Right atrium auricular region (tissue), 2 donors: Measurements from ENCODE around the gene N4BP2L2. TPM values are rescaled to one million over a fixed set of nuclear protein-coding genes. Genes with fewer than 3 reads are reported as not detected.

ENCODE experiments used
- DNase-seq: peaks from one replicate; pipeline ENCODE4 v3.0.0-alpha.2; 2019; ENCODE audit warnings: low spot score
- H3K27ac ChIP-seq, 2 donors: fragments of 200-600 bp; sonication (generic); 1 replicate in 1 of 2; 2 replicates in 1 of 2; pipeline ENCODE4 v1.5.1; 2016 to 2019
- H3K27me3 ChIP-seq, 2 donors: fragments of 200-600 bp; sonication (generic); one replicate each; pipeline versions ENCODE4 v1.5.1 to v1.6.0; 2017 to 2019
- H3K36me3 ChIP-seq: fragments of 200-600 bp; sonication (generic); one replicate; pipeline ENCODE4 v1.5.1; 2016
- H3K4me1 ChIP-seq, 2 donors: fragments of 200-600 bp; sonication (generic); one replicate each; pipeline versions ENCODE4 v1.5.1 to v1.6.0; 2017 to 2019
- H3K4me3 ChIP-seq, 2 donors: fragments of 200-600 bp; sonication (generic); 1 replicate in 1 of 2; 2 replicates in 1 of 2; pipeline ENCODE4 v1.5.1; 2017 to 2019; ENCODE audit warnings: mild to moderate bottlenecking in 1 of 2, moderate library complexity in 1 of 2
- H3K9me3 ChIP-seq, 2 donors: fragments of 200-600 bp; sonication (generic); one replicate each; pipeline ENCODE4 v1.5.1; 2019
- total RNA-seq, 2 donors: library from RNA; depleted of rRNA; stranded (reverse); fragments of >200 nt; gene quantifications; one replicate each; pipeline ENCODE4 v1.1.0, GENCODE V29; 2016
- TF ChIP-seq, protein P1 (sequence below), 2 donors: fragments of 200-600 bp; sonication (generic); IDR thresholded peaks; one replicate each; pipeline ENCODE4 v1.5.1; 2019; ENCODE audit warnings: antibody characterized with exemption in 2 of 2

Gene N4BP2L2
- total RNA-seq = 10 to 100 TPM; 92.8 to 97.5 TPM

DNA sequence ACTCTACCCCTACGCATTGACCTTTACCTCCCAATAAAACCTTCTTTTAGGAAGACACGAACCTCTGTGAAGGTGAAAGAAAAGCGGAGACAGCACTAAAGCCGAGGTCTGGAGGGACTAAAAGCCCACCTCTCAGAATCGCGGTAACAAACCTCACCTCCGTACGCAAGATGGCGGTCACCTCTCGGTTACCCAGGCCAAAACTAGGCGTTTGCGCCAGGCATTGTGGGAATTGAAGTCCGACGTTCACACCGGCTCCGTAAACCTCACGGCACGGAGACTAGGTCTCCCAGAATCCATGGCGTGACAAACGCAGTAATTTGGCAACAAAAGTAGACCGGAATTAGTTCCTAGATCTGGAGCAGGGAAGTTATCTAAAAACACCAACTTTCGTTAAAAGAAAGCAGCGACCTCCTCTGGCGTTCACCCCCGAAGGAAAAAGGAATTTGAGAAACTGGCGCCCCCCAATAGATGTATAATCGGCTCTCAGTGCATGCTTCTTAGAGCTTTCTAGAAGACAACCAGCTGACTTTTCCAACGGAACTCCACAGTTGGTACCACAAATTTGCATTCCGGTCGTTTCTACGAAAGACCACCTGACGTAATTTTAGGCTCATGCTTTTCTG, at the start of gene N4BP2L2:
Gene N4BP2L2 (minus strand): TSS at position 175 of the 626 bp plus-strand sequence. CDS start 1,768 bp downstream, outside the sequence.
- Histone ChIP-seq H3K36me3 (peaks cover 16% of the 10 kb centered on the region), H3K4me1 (peaks cover 0 to 35% of the 10 kb centered on the region in 2 donors), H3K9me3 (no peaks in the 10 kb centered on the region), H3K27me3 (no peaks in the 10 kb centered on the region), H3K27ac (peak within 1 kb of the TSS; percentile 92 to 96), H3K4me3 (peak within 1 kb of the TSS; percentile 61 to 70)
- peak; percentile 97 for DNase-seq
- TF ChIP-seq, protein P1, sequence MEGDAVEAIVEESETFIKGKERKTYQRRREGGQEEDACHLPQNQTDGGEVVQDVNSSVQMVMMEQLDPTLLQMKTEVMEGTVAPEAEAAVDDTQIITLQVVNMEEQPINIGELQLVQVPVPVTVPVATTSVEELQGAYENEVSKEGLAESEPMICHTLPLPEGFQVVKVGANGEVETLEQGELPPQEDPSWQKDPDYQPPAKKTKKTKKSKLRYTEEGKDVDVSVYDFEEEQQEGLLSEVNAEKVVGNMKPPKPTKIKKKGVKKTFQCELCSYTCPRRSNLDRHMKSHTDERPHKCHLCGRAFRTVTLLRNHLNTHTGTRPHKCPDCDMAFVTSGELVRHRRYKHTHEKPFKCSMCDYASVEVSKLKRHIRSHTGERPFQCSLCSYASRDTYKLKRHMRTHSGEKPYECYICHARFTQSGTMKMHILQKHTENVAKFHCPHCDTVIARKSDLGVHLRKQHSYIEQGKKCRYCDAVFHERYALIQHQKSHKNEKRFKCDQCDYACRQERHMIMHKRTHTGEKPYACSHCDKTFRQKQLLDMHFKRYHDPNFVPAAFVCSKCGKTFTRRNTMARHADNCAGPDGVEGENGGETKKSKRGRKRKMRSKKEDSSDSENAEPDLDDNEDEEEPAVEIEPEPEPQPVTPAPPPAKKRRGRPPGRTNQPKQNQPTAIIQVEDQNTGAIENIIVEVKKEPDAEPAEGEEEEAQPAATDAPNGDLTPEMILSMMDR (IDR thresholded peaks at IDR 0.05) = peak in 1 of 2 donors; percentile 67

DNA sequence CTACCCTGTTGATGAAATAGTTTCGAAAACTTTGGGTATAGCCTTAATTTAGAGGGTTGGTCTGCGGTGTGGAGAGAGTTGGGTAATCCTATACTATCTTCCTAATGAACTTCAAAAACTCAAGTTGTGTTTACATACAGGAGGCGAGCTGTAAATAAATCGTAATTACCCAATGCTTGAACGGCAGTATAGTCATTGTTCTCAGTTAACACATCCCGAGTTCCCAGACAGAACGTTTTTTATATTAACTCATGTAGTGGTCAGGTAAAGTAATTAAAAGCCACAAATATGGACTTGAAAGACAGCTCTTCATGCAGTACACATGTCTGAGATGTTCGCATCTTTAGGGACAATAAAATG, 49.2 kb upstream of the N4BP2L2 start:
- no peak for DNase-seq
- Histone ChIP-seq H3K4me3 (peak overlapping the region; percentile 83 to 90), H3K27me3 (no peaks in the 10 kb centered on the region), H3K36me3 (no peaks in the 10 kb centered on the region), H3K9me3 (no peaks in the 10 kb centered on the region), H3K27ac (peak overlapping the region; percentile 90 to 95), H3K4me1 (peaks cover 0 to 35% of the 10 kb centered on the region in 2 donors)
- TF ChIP-seq, protein P1 (IDR thresholded peaks at IDR 0.05) = no peak

DNA sequence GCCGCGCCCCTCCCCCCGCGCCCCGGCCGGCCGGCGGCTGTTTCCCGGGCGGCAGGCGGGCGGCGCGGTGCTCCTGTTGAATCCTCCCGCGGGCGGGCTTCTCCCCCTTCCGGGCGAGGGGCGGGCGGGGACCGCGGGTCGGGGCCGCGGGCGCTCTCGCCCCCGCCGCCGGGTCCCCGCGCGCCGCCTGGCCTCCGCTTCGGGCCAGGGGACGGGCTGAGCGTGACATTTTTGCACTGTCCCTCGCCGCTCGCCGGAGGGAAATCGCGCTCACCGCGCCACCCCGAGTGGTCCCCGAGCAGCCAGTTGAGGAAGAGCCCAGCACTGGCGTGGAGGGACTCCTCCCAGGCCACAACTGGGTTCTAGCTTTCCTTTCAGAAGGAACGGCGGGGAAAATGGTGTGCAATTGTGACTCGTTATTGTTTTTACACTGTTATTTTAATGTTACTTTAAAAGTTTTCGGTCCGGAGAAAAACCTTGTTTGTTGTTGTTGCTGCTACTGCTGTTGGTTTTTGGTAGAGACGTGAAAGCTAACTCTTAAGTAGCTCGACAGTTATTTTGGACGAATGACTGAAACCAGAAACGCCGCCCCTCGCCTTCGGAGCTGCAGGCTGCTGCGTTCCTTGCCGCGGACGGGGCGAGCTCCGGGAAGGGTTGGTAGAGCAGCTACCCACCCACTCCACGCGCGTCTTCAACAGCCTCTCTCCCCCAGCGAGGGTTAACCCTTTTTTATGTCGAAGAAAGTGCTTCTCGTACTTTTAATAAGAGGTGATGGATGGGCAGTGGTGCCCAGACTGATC, 48.6 kb upstream of the N4BP2L2 start:
- H3K27ac ChIP-seq = peak overlapping the region; percentile 90 to 95
- peak; percentile 68 for DNase-seq
- no peaks in the 10 kb centered on the region for H3K27me3 ChIP-seq
- no peaks in the 10 kb centered on the region for H3K36me3 ChIP-seq
- peak overlapping the region; percentile 83 to 90 for H3K4me3 ChIP-seq
- H3K9me3 ChIP-seq = no peaks in the 10 kb centered on the region
- TF ChIP-seq, protein P1 (IDR thresholded peaks at IDR 0.05) = peak in 1 of 2 donors; percentile 22
- H3K4me1 ChIP-seq = peaks cover 0 to 35% of the 10 kb centered on the region in 2 donors

DNA sequence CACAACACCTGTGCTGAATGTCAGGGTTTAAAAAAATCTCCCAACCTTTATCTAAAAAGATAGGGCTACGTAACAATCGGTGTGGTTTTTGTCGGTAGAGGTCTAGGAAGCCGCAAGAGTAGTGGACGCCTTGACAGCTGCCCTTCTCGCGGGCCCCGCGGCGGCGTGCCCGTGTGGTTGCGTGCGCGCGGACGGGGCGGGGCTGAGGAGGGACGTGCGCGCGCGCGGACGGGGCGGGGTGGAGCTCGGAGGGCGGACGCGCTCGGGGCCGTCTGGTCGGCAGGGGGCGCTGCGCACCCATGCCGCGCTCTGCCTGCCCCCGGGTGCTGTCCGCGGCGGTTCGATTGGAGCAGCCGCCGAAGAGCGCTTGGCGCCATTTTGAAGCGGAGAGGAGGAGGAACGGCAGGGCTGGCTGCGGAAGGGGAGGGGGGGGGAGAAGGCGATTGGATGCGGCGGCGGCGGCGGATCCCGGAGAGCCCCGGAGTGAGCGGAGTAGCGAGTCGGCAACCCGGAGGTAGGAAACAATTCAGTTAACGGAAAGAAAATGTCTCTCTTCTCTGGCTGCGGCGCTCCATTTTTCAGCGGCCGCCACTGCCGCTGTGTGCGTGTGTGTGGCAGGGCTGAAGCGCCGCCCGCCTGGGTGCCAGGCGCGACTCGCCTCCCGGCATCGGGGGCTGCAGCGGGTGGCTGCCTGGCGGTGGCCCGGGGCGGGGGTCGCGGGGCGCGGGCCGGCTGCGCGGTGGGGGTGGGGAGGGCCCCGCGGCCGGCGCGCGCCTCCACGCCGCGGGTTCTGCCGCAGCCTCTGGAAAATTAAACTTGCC, 47.7 kb upstream of the N4BP2L2 start, which contains the start of gene PDS5B:
Gene PDS5B (plus strand): TSS at position 373 of the 821 bp plus-strand sequence. CDS start 62,321 bp downstream, outside the sequence.
- peaks cover 0 to 35% of the 10 kb centered on the region in 2 donors for H3K4me1 ChIP-seq
- no peaks in the 10 kb centered on the region for H3K36me3 ChIP-seq
- peak within 1 kb of the TSS; percentile 94 to 96 for H3K27ac ChIP-seq
- no peaks in the 10 kb centered on the region for H3K27me3 ChIP-seq
- peak; percentile 93 for DNase-seq
- peak within 1 kb of the TSS; percentile 83 to 90 for H3K4me3 ChIP-seq
- H3K9me3 ChIP-seq = no peaks in the 10 kb centered on the region
- TF ChIP-seq, protein P1 (IDR thresholded peaks at IDR 0.05) = peak; percentile 94 to 95

DNA sequence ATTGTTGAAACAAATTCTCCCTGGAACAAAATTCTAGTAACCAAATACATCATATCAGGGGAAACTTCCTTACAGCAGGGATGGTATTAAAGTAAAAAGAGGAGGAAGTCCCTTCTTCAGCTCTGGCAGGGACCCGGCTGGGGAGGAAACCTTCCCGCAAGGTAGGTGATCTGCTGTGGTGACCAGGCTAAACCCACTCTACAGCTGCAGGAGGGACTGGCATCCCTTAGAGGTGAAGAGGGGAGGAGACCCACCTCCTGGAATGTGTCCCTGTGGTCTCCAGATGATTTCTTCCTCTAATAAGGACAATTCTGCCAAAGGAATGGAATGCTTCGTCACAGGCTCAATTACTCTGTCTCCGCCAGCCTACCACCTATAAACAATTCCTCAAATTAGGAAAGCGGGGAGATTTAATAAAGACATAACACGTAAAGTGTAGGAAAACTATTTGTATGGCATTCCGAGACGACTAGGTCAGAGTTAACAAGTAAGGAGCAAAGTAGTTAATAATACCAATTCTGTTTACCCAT, 47.0 kb upstream of the N4BP2L2 start:
- no peaks in the 10 kb centered on the region for H3K27me3 ChIP-seq
- no peak for DNase-seq
- H3K27ac ChIP-seq = peak overlapping the region; percentile 94 to 96
- TF ChIP-seq, protein P1 (IDR thresholded peaks at IDR 0.05) = no peak
- no peaks in the 10 kb centered on the region for H3K9me3 ChIP-seq
- H3K4me3 ChIP-seq = peak overlapping the region; percentile 36 to 83
- peaks cover 0 to 34% of the 10 kb centered on the region in 2 donors for H3K4me1 ChIP-seq
- H3K36me3 ChIP-seq = no peaks in the 10 kb centered on the region
